Heart right ventricle (tissue), 16 donors: ENCODE data around the gene PTDSS2. TPM values are rescaled to one million over a fixed set of nuclear protein-coding genes. Genes with fewer than 3 reads are reported as not detected.

Experiments used
- ATAC-seq, 8 donors: fragments of 200-7000 bp; cut with Tn5 transposase; one replicate each; pipeline ENCODE4 v1.9.1; 2020; ENCODE audit warnings: mild to moderate bottlenecking in 8 of 8, moderate library complexity in 8 of 8, moderate number of reproducible peaks in 1 of 8
- DNase-seq, 2 donors: peaks; one replicate each; pipeline ENCODE4 v3.0.0-alpha.2; 2020
- H3K27ac ChIP-seq, 10 donors: fragments of 200-600 bp; sonication (generic) in 2 of 10; one replicate each; pipeline versions ENCODE4 v1.5.0 to v1.8.0; 2020 to 2022; ENCODE audit warnings: mild to moderate bottlenecking in 3 of 10
- H3K27me3 ChIP-seq, 7 donors: fragments of 200-600 bp; one replicate each; pipeline ENCODE4 v1.8.0; 2021 to 2022; ENCODE audit warnings: mild to moderate bottlenecking in 2 of 7
- H3K36me3 ChIP-seq, 9 donors: fragments of 200-600 bp; sonication (generic) in 1 of 9; one replicate each; pipeline versions ENCODE4 v1.5.0 to v1.8.0; 2020 to 2022; ENCODE audit warnings: mild to moderate bottlenecking in 2 of 9
- H3K4me1 ChIP-seq, 9 donors: fragments of 200-600 bp; sonication (generic) in 1 of 9; one replicate each; pipeline versions ENCODE4 v1.5.0 to v1.8.0; 2020 to 2022; ENCODE audit warnings: mild to moderate bottlenecking in 4 of 9
- H3K4me3 ChIP-seq, 10 donors: fragments of 200-600 bp; sonication (generic) in 2 of 10; one replicate each; pipeline versions ENCODE4 v1.5.0 to v1.8.0; 2020 to 2022; ENCODE audit warnings: mild to moderate bottlenecking in 7 of 10, moderate library complexity in 2 of 10
- H3K9me3 ChIP-seq, 11 donors: fragments of 200-600 bp in 10 of 11; sonication (generic) in 2 of 11; one replicate each; pipeline versions ENCODE4 v1.5.0 to v1.8.0; 2013 to 2022; ENCODE audit warnings: mild to moderate bottlenecking in 2 of 11, control low read depth in 1 of 11, moderate library complexity in 1 of 11
- CTCF ChIP-seq, 9 donors: fragments of 200-600 bp; sonication (generic) in 2 of 9; IDR thresholded peaks; one replicate each; pipeline versions ENCODE4 v1.5.0 to v1.8.0; 2021 to 2022; ENCODE audit warnings: antibody characterized with exemption in 9 of 9, mild to moderate bottlenecking in 5 of 9, moderate library complexity in 1 of 9
- WGBS, 2 donors: extraction: QIAGEN DNeasy Blood & Tissue Kit; methylation state at CpG; one replicate each; pipeline ENCODE4 v1.1.7; 2013; ENCODE audit warnings: inconsistent platforms in 1 of 2; 5-methylcytosine and 5-hydroxymethylcytosine counted together
- intact Hi-C, 10 donors: fragments of 100-400 bp; cut with DNase I; formaldehyde crosslinking; loops; one replicate each; pipeline versions ENCODE4 v1.11.1 to v1.14.2; 2022
- polyA plus RNA-seq, 2 donors: library from polyadenylated mRNA; stranded (reverse); fragments of 200-250 nt; gene quantifications; one replicate each; pipeline ENCODE4 v1.2.3, GENCODE V29; 2013
- total RNA-seq, 10 donors: library from RNA; stranded (reverse); fragmentation: NEBNext Ultra II Directional in 3 of 10; extraction: Animal tissue kit (Norgen Biotek cat#: 25700) in 3 of 10; gene quantifications; one replicate each; pipeline versions ENCODE4 v1.2.1 to v1.2.4, GENCODE V29; 2021 to 2023
- donor health status: Arrhythmogenic right ventricular cardiomyopathy.
- donor health status: ischemic (EF 13 %, LVEDD 7.1; RV severe dilation, severe dysfunction).
- donor health status: healthy with polysubstance abuse.
- donor health status: DM: no; HTN: yes; CAD: no.
- donor health status: DM: no; HTN: no; CAD: no.
- donor health status: ischemic (EF 25% LVEDD 6.9; RV normal size, moderate dysfunction).
- donor health status: ischemic (EF 25% LVEDD 5.7; RV mildly dilated, moderate dysfunction).
- donor health status: healthy.
- donor health status: DM: yes; HTN: yes; CAD: no.
- donor health status: Ischemic cardiomyopathy.
- donor health status: ischemic (EF 35%, LVEDD 5.7; RV mildly dilated, moderate dysfunction).
- donor health status: nonischemic (EF 11% LVEDD 7.7; RV severe dilation, severe dysfunction).
- donor health status: DM: yes; HTN: yes; CAD: no.
- donor health status: PGD.
- donor health status: ischemic (EF 29% LVEDD 5.4; RV normal size, mild dysfunction).
- donor health status: nonischemic (EF 23%, LVEDD 6.1; RV moderate dilation, normal function).

The PTDSS2 gene
- total and polyA plus RNA-seq, 12 donors: 16.7 to 55.5 (median 26.3) TPM

- DNase-seq: no peak
- intact Hi-C loops: loop anchor here in 8 of 10 donors (5.0 to 10.0 kb wide), 7 partner anchors 38 to 300 kb away; partner anchors contain the start of genes PTDSS2 (in 5 of the 8), BET1L (in 1 of the 8), PSMD13 (in 1 of the 8) and RIC8A (in 1 of the 8)
- Histone ChIP-seq H3K27me3 (no peaks in the 10 kb centered on the region), H3K9me3 (no peaks in the 10 kb centered on the region), H3K27ac (peak overlapping the region in 9 of 10 donors; percentile 67 to 100 (median 98)), H3K4me3 (peak overlapping the region in 9 of 10 donors; percentile 47 to 96 (median 81)), H3K36me3 (peaks cover 0 to 42% (median 16%) of the 10 kb centered on the region in 9 donors), H3K4me1 (peaks cover 24 to 73% (median 60%) of the 10 kb centered on the region in 9 donors)
- no peak for ATAC-seq
- TF ChIP-seq CTCF (IDR thresholded peaks at IDR 0.05): no peak
- WGBS, 2 donors: 56 to 67% methylated on average over 7 of the region's 7 CpGs
Measured at GRCh38 chr11:504994-505344, 54.9 kb downstream of the PTDSS2 start.

GRCh38 chr11:506238-506994, 56.3 kb downstream of the PTDSS2 start:
- peak overlapping the region; percentile 95 to 100 (median 99) for H3K27ac ChIP-seq
- peaks cover 24 to 58% (median 51%) of the 10 kb centered on the region in 9 donors for H3K4me1 ChIP-seq
- 1% methylated on average over 66 to 71 of the region's 71 CpGs for WGBS, 2 donors
- H3K27me3 ChIP-seq: no peaks in the 10 kb centered on the region
- no peaks in the 10 kb centered on the region for H3K9me3 ChIP-seq
- peak overlapping the region; percentile 71 to 98 (median 85) for H3K4me3 ChIP-seq
- peak in 1 of 9 donors; percentile 23 for TF ChIP-seq CTCF (IDR thresholded peaks at IDR 0.05)
- H3K36me3 ChIP-seq: peaks cover 0 to 40% (median 3%) of the 10 kb centered on the region in 9 donors
- DNase-seq (peak; percentile 98 to 100), ATAC-seq (peak; percentile 80 to 92 (median 90))
- intact Hi-C loops: loop anchor here in 7 of 10 donors (1.0 to 10.0 kb wide), 10 partner anchors 28 to 302 kb away; partner anchors contain the start of genes PTDSS2 (in 4 of the 7), BET1L (in 1 of the 7), HRAS (in 1 of the 7) and PSMD13 (in 1 of the 7)

GRCh38 chr11:506995-507726, 57.1 kb downstream of the PTDSS2 start, which contains the start of gene RNH1:
Gene RNH1, minus strand, starts transcription at chr11:507242. Its CDS starts 5,080 bp downstream, at chr11:502162.
- Histone ChIP-seq H3K4me1 (peaks cover 24 to 51% (median 48%) of the 10 kb centered on the region in 9 donors), H3K27me3 (no peaks in the 10 kb centered on the region), H3K9me3 (no peaks in the 10 kb centered on the region), H3K36me3 (peaks cover 0 to 40% (median 0%) of the 10 kb centered on the region in 9 donors), H3K27ac (peak within 1 kb of the TSS; percentile 95 to 100 (median 99)), H3K4me3 (peak within 1 kb of the TSS; percentile 71 to 98 (median 85))
- intact Hi-C loops: loop anchor here in 7 of 10 donors (1.0 to 10.0 kb wide), 10 partner anchors 28 to 302 kb away; partner anchors contain the start of genes PTDSS2 (in 4 of the 7), BET1L (in 1 of the 7), HRAS (in 1 of the 7) and PSMD13 (in 1 of the 7)
- DNase-seq: peak; percentile 98 to 100
- peak; percentile 85 to 91 (median 89) for ATAC-seq
- TF ChIP-seq CTCF (IDR thresholded peaks at IDR 0.05): no peak
- 1% methylated on average over 79 to 93 of the region's 93 CpGs for WGBS, 2 donors
